MM.1S (cell line): ENCODE data around the gene LMCD1.

Experiments used
- EZH2 ChIP-seq: fragments of 300-600 bp; sonication (generic); optimal IDR thresholded peaks from 2 replicates; pipeline ENCODE3; 2017; ENCODE audit warnings: low read depth, mild to moderate bottlenecking, antibody characterized with exemption, low read length, mixed read lengths
- EZH2phosphoT487 ChIP-seq: fragments of 300-600 bp; sonication (generic); IDR thresholded peaks from 2 replicates; pipeline ENCODE4 v1.6.1; 2018; ENCODE audit warnings: antibody characterized with exemption, low read length
- TF ChIP-seq, protein P1 (sequence below): fragments of 300-600 bp; sonication (generic); IDR thresholded peaks from 2 replicates; pipeline ENCODE4 v1.5.1; 2016; ENCODE audit warnings: antibody characterized with exemption, low read length, mixed read lengths

- TF ChIP-seq, protein P1, sequence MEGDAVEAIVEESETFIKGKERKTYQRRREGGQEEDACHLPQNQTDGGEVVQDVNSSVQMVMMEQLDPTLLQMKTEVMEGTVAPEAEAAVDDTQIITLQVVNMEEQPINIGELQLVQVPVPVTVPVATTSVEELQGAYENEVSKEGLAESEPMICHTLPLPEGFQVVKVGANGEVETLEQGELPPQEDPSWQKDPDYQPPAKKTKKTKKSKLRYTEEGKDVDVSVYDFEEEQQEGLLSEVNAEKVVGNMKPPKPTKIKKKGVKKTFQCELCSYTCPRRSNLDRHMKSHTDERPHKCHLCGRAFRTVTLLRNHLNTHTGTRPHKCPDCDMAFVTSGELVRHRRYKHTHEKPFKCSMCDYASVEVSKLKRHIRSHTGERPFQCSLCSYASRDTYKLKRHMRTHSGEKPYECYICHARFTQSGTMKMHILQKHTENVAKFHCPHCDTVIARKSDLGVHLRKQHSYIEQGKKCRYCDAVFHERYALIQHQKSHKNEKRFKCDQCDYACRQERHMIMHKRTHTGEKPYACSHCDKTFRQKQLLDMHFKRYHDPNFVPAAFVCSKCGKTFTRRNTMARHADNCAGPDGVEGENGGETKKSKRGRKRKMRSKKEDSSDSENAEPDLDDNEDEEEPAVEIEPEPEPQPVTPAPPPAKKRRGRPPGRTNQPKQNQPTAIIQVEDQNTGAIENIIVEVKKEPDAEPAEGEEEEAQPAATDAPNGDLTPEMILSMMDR = no peak
- no peak for TF ChIP-seq EZH2
- no peak for TF ChIP-seq EZH2phosphoT487
Measured at GRCh38 chr3:8555725-8556472, 54.3 kb downstream of the LMCD1 start.
